Endodermal cell (in vitro differentiated cells): Measurements from ENCODE around the gene DDAH1. TPM values are rescaled to one million over a fixed set of nuclear protein-coding genes. Genes with fewer than 3 reads are reported as not detected.

Experiments used
- DNase-seq: peaks from one replicate; pipeline ENCODE4 v3.0.0-alpha.2; 2017
- H3K27ac ChIP-seq: 2 replicates; pipeline ENCODE4 v1.5.1; 2013; ENCODE audit warnings: mild to moderate bottlenecking, low read depth, low read length, moderate library complexity
- H3K27me3 ChIP-seq: 2 replicates; pipeline ENCODE4 v1.6.1; 2013; ENCODE audit warnings: mild to moderate bottlenecking, low read length, moderate library complexity; ENCODE audit not compliant: insufficient read depth, control insufficient read depth, poor library complexity, severe bottlenecking
- H3K36me3 ChIP-seq: 2 replicates; pipeline ENCODE4 v1.7.0; 2013; ENCODE audit warnings: mild to moderate bottlenecking, low read length, moderate library complexity; ENCODE audit not compliant: control insufficient read depth, insufficient read depth
- H3K4me1 ChIP-seq: one replicate; pipeline ENCODE4 v1.7.0; 2013; ENCODE audit warnings: low read length; ENCODE audit not compliant: control insufficient read depth, insufficient read depth
- H3K4me3 ChIP-seq: 2 replicates; pipeline ENCODE4 v1.5.1; 2013; ENCODE audit warnings: mild to moderate bottlenecking, low read length, moderate library complexity
- H3K9ac ChIP-seq: 2 replicates; pipeline ENCODE4 v1.6.1; 2013; ENCODE audit warnings: mild to moderate bottlenecking, low read length, moderate library complexity; ENCODE audit not compliant: poor library complexity, severe bottlenecking; ENCODE audit errors: extremely low read depth
- H3K9me3 ChIP-seq: 2 replicates; pipeline ENCODE4 v1.6.1; 2013; ENCODE audit warnings: mild to moderate bottlenecking, low read length, moderate library complexity; ENCODE audit not compliant: control insufficient read depth
- H3K27ac Mint-ChIP-seq: 2 replicates; pipeline ENCODE4 v1.8.0; 2020; ENCODE audit warnings: mixed read lengths
- H3K27me3 Mint-ChIP-seq: 2 replicates; pipeline ENCODE4 v1.8.0; 2021; ENCODE audit warnings: mild to moderate bottlenecking, mixed read lengths; ENCODE audit not compliant: insufficient read depth
- H3K36me3 Mint-ChIP-seq: 2 replicates; pipeline ENCODE4 v1.8.0; 2020; ENCODE audit warnings: low read depth, mixed read lengths
- H3K4me1 Mint-ChIP-seq: 2 replicates; pipeline ENCODE4 v1.8.0; 2020; ENCODE audit warnings: mixed read lengths
- H3K4me3 Mint-ChIP-seq: 2 replicates; pipeline ENCODE4 v1.8.0; 2020; ENCODE audit warnings: mild to moderate bottlenecking, moderate library complexity, mixed read lengths
- H3K9me3 Mint-ChIP-seq: 2 replicates; pipeline ENCODE4 v1.8.0; 2020; ENCODE audit warnings: mild to moderate bottlenecking, mixed read lengths
- WGBS, 2 experiments: methylation state at CpG; one replicate each; pipeline versions ENCODE4 v1.1.5 to v1.1.7; 2013; ENCODE audit warnings: missing lambda C conversion rate in 2 of 2, mixed read lengths in 1 of 2; ENCODE audit not compliant: insufficient coverage in 1 of 2, insufficient read length in 1 of 2; 5-methylcytosine and 5-hydroxymethylcytosine counted together
- total RNA-seq, 2 donors: library from RNA; stranded (reverse); fragmentation: NEBNext Ultra II Directional in 1 of 2; extraction: Animal tissue kit (Norgen Biotek cat#: 25700) in 1 of 2; gene quantifications; 2 replicates in 1 of 2; 3 replicates in 1 of 2; pipeline ENCODE4 v1.2.1, GENCODE V29; 2021
- TF ChIP-seq, protein P1 (sequence below): fragments of 200-600 bp; sonication (generic); conservative IDR thresholded peaks from 2 replicates; pipeline ENCODE4 v1.5.0; 2021; ENCODE audit warnings: antibody characterized with exemption, mild to moderate bottlenecking

The DDAH1 gene
- total RNA-seq, 2 donors from 2014 or later: 16.3 to 22.8 TPM

DNA sequence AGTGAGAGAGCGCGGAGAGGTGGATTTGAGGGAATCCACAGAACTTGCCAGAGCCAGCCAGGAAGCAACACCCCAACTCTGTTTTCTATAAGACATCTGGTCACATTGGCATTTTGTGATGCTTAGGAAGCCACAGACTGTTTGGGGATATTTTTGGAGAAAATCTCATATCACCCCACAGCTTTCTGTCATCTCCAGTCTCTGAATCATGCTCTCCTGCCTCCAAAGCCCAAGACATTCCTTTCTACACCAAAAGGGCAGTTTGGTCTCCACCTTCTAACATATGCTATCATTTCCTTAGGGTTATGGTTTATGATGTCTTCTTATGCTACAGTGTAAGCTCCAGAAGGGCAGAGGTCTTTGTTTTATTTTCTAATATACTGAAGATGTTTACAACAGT is 174.1 kb downstream of the DDAH1 start:
- 92 to 97% methylated on average over 2 of the region's 2 CpGs for WGBS, 2 experiments
- H3K4me3 Mint-ChIP-seq: no peak overlapping the region
- H3K4me1 ChIP-seq: no peaks in the 10 kb centered on the region
- H3K27ac ChIP-seq: no peak overlapping the region
- no peak for DNase-seq
- no peaks in the 10 kb centered on the region for H3K4me1 Mint-ChIP-seq
- H3K4me3 ChIP-seq: no peak overlapping the region
- no peaks in the 10 kb centered on the region for H3K27me3 ChIP-seq
- no peak overlapping the region for H3K9ac ChIP-seq
- H3K27me3 Mint-ChIP-seq: no peaks in the 10 kb centered on the region
- no peaks in the 10 kb centered on the region for H3K9me3 ChIP-seq
- TF ChIP-seq, protein P1, sequence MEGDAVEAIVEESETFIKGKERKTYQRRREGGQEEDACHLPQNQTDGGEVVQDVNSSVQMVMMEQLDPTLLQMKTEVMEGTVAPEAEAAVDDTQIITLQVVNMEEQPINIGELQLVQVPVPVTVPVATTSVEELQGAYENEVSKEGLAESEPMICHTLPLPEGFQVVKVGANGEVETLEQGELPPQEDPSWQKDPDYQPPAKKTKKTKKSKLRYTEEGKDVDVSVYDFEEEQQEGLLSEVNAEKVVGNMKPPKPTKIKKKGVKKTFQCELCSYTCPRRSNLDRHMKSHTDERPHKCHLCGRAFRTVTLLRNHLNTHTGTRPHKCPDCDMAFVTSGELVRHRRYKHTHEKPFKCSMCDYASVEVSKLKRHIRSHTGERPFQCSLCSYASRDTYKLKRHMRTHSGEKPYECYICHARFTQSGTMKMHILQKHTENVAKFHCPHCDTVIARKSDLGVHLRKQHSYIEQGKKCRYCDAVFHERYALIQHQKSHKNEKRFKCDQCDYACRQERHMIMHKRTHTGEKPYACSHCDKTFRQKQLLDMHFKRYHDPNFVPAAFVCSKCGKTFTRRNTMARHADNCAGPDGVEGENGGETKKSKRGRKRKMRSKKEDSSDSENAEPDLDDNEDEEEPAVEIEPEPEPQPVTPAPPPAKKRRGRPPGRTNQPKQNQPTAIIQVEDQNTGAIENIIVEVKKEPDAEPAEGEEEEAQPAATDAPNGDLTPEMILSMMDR: no peak
- H3K36me3 ChIP-seq: no peaks in the 10 kb centered on the region
- H3K27ac Mint-ChIP-seq: no peak overlapping the region
- H3K9me3 Mint-ChIP-seq: no peaks in the 10 kb centered on the region
- no peaks in the 10 kb centered on the region for H3K36me3 Mint-ChIP-seq

DNA sequence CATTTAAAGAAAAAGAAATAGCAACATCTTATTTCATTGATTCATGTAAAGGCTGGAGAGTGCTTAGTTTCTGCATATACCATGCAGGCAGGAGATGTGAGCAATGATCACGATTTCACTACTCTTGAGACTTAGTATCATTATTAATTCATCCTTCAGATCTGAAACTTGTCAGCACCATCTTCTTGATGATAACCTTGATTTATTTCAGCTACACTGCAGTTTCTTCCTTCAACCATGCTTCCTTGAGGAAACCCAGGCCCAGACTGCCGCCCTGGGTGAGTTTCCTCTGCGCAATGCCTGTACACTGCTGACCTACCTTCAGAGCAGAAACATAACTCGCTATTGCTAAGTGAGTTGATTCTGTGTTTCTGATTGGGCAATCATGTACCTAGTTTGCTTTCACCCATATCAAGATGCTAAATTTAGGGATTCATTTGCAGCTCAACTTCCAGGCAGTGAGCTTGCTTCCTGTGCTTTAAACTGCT is 175.1 kb downstream of the DDAH1 start:
- no peaks in the 10 kb centered on the region for H3K4me1 Mint-ChIP-seq
- H3K36me3 Mint-ChIP-seq: no peaks in the 10 kb centered on the region
- Histone ChIP-seq H3K36me3 (no peaks in the 10 kb centered on the region), H3K27ac (no peak overlapping the region), H3K4me3 (no peak overlapping the region), H3K9ac (no peak overlapping the region), H3K4me1 (no peaks in the 10 kb centered on the region), H3K9me3 (no peaks in the 10 kb centered on the region), H3K27me3 (no peaks in the 10 kb centered on the region)
- H3K4me3 Mint-ChIP-seq: no peak overlapping the region
- no peak overlapping the region for H3K27ac Mint-ChIP-seq
- TF ChIP-seq, protein P1: no peak
- no peaks in the 10 kb centered on the region for H3K9me3 Mint-ChIP-seq
- WGBS, 2 experiments: 90 to 100% methylated on average over 3 to 4 of the region's 4 CpGs
- DNase-seq: no peak
- H3K27me3 Mint-ChIP-seq: no peaks in the 10 kb centered on the region

DNA sequence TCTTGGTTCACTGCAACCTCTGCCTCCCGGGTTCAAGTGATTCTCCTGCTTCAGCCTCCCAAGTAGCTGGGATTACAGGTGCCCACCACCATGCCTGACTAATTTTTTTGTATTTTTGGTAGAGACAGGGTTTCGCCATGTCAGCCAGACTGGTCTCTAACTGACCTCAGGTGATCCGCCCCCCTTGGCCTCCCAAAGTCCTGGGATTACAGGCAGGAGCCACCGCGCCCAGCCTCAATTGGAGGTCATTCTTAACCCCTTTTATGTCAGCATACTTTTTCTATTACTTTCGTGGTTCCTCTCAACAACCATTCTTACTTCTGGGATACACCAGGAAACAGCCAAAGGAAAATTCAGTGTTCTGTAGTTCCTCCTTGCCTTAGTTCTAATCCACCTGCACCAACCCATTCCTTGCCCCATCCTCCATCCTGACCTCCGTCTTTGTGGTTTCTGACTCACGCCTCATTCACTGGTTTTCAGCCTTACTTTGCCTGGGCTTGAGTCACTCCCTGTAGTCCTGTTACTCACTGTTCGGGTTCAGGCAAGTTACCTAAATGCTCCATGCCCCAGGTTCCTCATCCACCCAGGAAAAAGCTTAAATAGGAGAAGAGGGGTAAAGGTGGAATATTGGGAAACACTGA is 175.6 kb downstream of the DDAH1 start:
- Mint-ChIP-seq H3K4me1 (no peaks in the 10 kb centered on the region), H3K36me3 (no peaks in the 10 kb centered on the region), H3K4me3 (no peak overlapping the region), H3K9me3 (no peaks in the 10 kb centered on the region), H3K27me3 (no peaks in the 10 kb centered on the region), H3K27ac (no peak overlapping the region)
- TF ChIP-seq, protein P1: no peak
- Histone ChIP-seq H3K27me3 (no peaks in the 10 kb centered on the region), H3K9me3 (no peaks in the 10 kb centered on the region), H3K4me1 (no peaks in the 10 kb centered on the region), H3K27ac (no peak overlapping the region), H3K4me3 (no peak overlapping the region), H3K9ac (no peak overlapping the region), H3K36me3 (no peaks in the 10 kb centered on the region)
- no peak for DNase-seq
- 89 to 91% methylated on average over 7 to 9 of the region's 9 CpGs for WGBS, 2 experiments
